Activated naive CD8-positive, alpha-beta T cell treated with anti-CD3 and anti-CD28 coated beads, Interleukin-2, amount 50 U/mL, for 16 hours (primary cell): ENCODE data around the gene MYRIP.
"Not testable (repeated sequence)": the region's sequence is repeated elsewhere in the genome, so short reads cannot be mapped to it uniquely, and the experiment has no call there.

Source experiments
- DNase-seq: peaks from one replicate; pipeline ENCODE4 v3.0.0-alpha.2; 2020; ENCODE audit warnings: low read depth, low spot score

Gene MYRIP

GRCh38 chr3:39806820-39807219 lies 2.6 kb upstream of the MYRIP start:
- no peak for DNase-seq

- DNase-seq = no peak
Observed at GRCh38 chr3:39808467-39809180, 785 bp upstream of the MYRIP start.

GRCh38 chr3:39809995-39810595 lies 686 bp downstream of the MYRIP start:
- DNase-seq = no peak

GRCh38 chr3:39810647-39811161 lies 1.3 kb downstream of the MYRIP start:
- no peak for DNase-seq

- DNase-seq = no peak
Observed at GRCh38 chr3:39811561-39811960, 2.2 kb downstream of the MYRIP start.

GRCh38 chr3:39812537-39812936 lies 3.1 kb downstream of the MYRIP start:
- no peak for DNase-seq

- DNase-seq = no peak
Observed at GRCh38 chr3:39814007-39814406, 4.6 kb downstream of the MYRIP start.

- DNase-seq = no peak
Observed at GRCh38 chr3:39819899-39820298, 10.5 kb downstream of the MYRIP start.

GRCh38 chr3:39833764-39834163 lies 24.4 kb downstream of the MYRIP start:
- DNase-seq = not testable (repeated sequence)

- DNase-seq = no peak
Observed at GRCh38 chr3:39839484-39839883, 30.1 kb downstream of the MYRIP start.

- no peak for DNase-seq
Observed at GRCh38 chr3:39843440-39843839, 34.0 kb downstream of the MYRIP start.

- DNase-seq = no peak
Observed at GRCh38 chr3:39848365-39848764, 39.0 kb downstream of the MYRIP start.

- no peak for DNase-seq
Observed at GRCh38 chr3:39849992-39850715, 40.7 kb downstream of the MYRIP start.

- no peak for DNase-seq
Observed at GRCh38 chr3:39850716-39851032, 41.3 kb downstream of the MYRIP start.

- no peak for DNase-seq
Observed at GRCh38 chr3:39855517-39855916, 46.1 kb downstream of the MYRIP start.

- no peak for DNase-seq
Observed at GRCh38 chr3:39869890-39870289, 60.5 kb downstream of the MYRIP start.

- no peak for DNase-seq
Observed at GRCh38 chr3:39870706-39871105, 61.3 kb downstream of the MYRIP start.

GRCh38 chr3:39879581-39879980 lies 70.2 kb downstream of the MYRIP start:
- DNase-seq = no peak

- no peak for DNase-seq
Observed at GRCh38 chr3:39882111-39882510, 72.7 kb downstream of the MYRIP start.

- no peak for DNase-seq
Observed at GRCh38 chr3:39892068-39892467, 82.7 kb downstream of the MYRIP start.

- DNase-seq = no peak
Observed at GRCh38 chr3:39896184-39896583, 86.8 kb downstream of the MYRIP start.

- no peak for DNase-seq
Observed at GRCh38 chr3:39900462-39901002, 91.1 kb downstream of the MYRIP start.

GRCh38 chr3:39903253-39903652 lies 93.8 kb downstream of the MYRIP start:
- DNase-seq = no peak
